SK-N-SH treated with all-trans-retinoic acid at 6 μM for 48 hours (cell line): ENCODE results near the gene CACNA1H.
"Not testable (repeated sequence)": the region's sequence is repeated elsewhere in the genome, so short reads cannot be mapped to it uniquely, and the experiment has no call there.

Experiments
- ATAC-seq: fragments of 200-7000 bp; cut with Tn5 transposase; 3 replicates; pipeline ENCODE4 v1.9.1; 2020; ENCODE audit warnings: mild to moderate bottlenecking, moderate library complexity
- ARNTL ChIP-seq: fragments of 450-650 bp; formaldehyde crosslinking; IDR thresholded peaks from 2 replicates; pipeline ENCODE4 v1.5.0; 2020; ENCODE audit warnings: low read depth, mild to moderate bottlenecking, moderate library complexity, borderline replicate concordance
- BACH2 ChIP-seq: fragments of 250-450 bp; sonication (Bioruptor Pico); IDR thresholded peaks from 2 replicates; pipeline ENCODE4 v1.9.0; 2021; ENCODE audit warnings: mild to moderate bottlenecking, borderline replicate concordance
- CSDC2 ChIP-seq: fragments of 250-450 bp; sonication (Bioruptor Pico); IDR thresholded peaks from 2 replicates; pipeline ENCODE4 v1.5.0; 2020; ENCODE audit warnings: mild to moderate bottlenecking, moderate library complexity
- GLIS3 ChIP-seq: fragments of 250-450 bp; sonication (Bioruptor Pico); IDR thresholded peaks from 2 replicates; pipeline ENCODE4 v1.5.0; 2020; ENCODE audit warnings: mild to moderate bottlenecking, moderate library complexity
- ISL1 ChIP-seq: fragments of 250-450 bp; sonication (Bioruptor Pico); IDR thresholded peaks from 2 replicates; pipeline ENCODE4 v2.1.2; 2022; ENCODE audit warnings: mild to moderate bottlenecking, moderate library complexity
- OSR1 ChIP-seq: fragments of 250-450 bp; sonication (Bioruptor Pico); IDR thresholded peaks from 2 replicates; pipeline ENCODE4 v1.8.0; 2022; ENCODE audit warnings: moderate library complexity, mild to moderate bottlenecking, inconsistent platforms
- PPARA ChIP-seq: fragments of 250-450 bp; sonication (Bioruptor Pico); IDR thresholded peaks from 2 replicates; pipeline ENCODE4 v1.5.0; 2020; ENCODE audit warnings: mild to moderate bottlenecking, borderline replicate concordance
- RARB ChIP-seq: fragments of 250-450 bp; sonication (Bioruptor Pico); IDR thresholded peaks from 2 replicates; pipeline ENCODE4 v1.8.0; 2021; ENCODE audit warnings: mild to moderate bottlenecking, moderate library complexity
- SNAI2 ChIP-seq: fragments of 250-450 bp; sonication (Bioruptor Pico); IDR thresholded peaks from 2 replicates; pipeline ENCODE4 v1.5.0; 2020; ENCODE audit warnings: mild to moderate bottlenecking, moderate library complexity
- TCF4 ChIP-seq: fragments of 250-450 bp; sonication (Bioruptor Pico); IDR thresholded peaks from 2 replicates; pipeline ENCODE4 v1.8.0; 2021; ENCODE audit warnings: mild to moderate bottlenecking, moderate library complexity, borderline replicate concordance
- TOX ChIP-seq: fragments of 250-450 bp; sonication (Bioruptor Pico); IDR thresholded peaks from 2 replicates; pipeline ENCODE4 v1.8.0; 2021; ENCODE audit warnings: mild to moderate bottlenecking, moderate library complexity, borderline replicate concordance
- ZC3H10 ChIP-seq: fragments of 250-450 bp; sonication (Bioruptor Pico); IDR thresholded peaks from 2 replicates; pipeline ENCODE4 v1.5.1; 2021; ENCODE audit warnings: mild to moderate bottlenecking, moderate library complexity
- ZFP3 ChIP-seq: fragments of 250-450 bp; sonication (Bioruptor Pico); IDR thresholded peaks from 2 replicates; pipeline ENCODE4 v1.5.0; 2020; ENCODE audit warnings: mild to moderate bottlenecking, moderate library complexity
- ZFP30 ChIP-seq: fragments of 450-650 bp; formaldehyde crosslinking; IDR thresholded peaks from 2 replicates; pipeline ENCODE4 v1.5.0; 2022; ENCODE audit warnings: mild to moderate bottlenecking, moderate library complexity
- ZNF565 ChIP-seq: fragments of 450-650 bp; formaldehyde crosslinking; conservative IDR thresholded peaks from 2 replicates; pipeline ENCODE4 v1.5.0; 2020; ENCODE audit warnings: low read depth, mild to moderate bottlenecking, moderate library complexity
- ZNF70 ChIP-seq: fragments of 450-650 bp; formaldehyde crosslinking; IDR thresholded peaks from 2 replicates; pipeline ENCODE4 v1.5.0; 2020; ENCODE audit warnings: mild to moderate bottlenecking, moderate library complexity
- ZNF8 ChIP-seq: fragments of 450-650 bp; formaldehyde crosslinking; IDR thresholded peaks from 2 replicates; pipeline ENCODE4 v1.5.0; 2020; ENCODE audit warnings: mild to moderate bottlenecking, moderate library complexity
- TF ChIP-seq, protein P1 (sequence below): fragments of 250-450 bp; sonication (Bioruptor Pico); IDR thresholded peaks from 2 replicates; pipeline ENCODE4 v1.8.0; 2020; ENCODE audit warnings: mild to moderate bottlenecking, moderate library complexity, borderline replicate concordance
- TF ChIP-seq, protein P2 (sequence below): fragments of 250-450 bp; sonication (Bioruptor Pico); IDR thresholded peaks from 2 replicates; pipeline ENCODE4 v1.5.1; 2020; ENCODE audit warnings: low read depth, mild to moderate bottlenecking, moderate library complexity
- TF ChIP-seq, protein P3 (sequence below): fragments of 250-450 bp; sonication (Bioruptor Pico); IDR thresholded peaks from 2 replicates; pipeline ENCODE4 v1.5.1; 2021; ENCODE audit warnings: mild to moderate bottlenecking, moderate library complexity
- TF ChIP-seq, protein P4 (sequence below): fragments of 250-450 bp; sonication (Bioruptor Pico); IDR thresholded peaks from 2 replicates; pipeline ENCODE4 v1.5.0; 2020; ENCODE audit warnings: mild to moderate bottlenecking, moderate library complexity

Gene CACNA1H

DNA sequence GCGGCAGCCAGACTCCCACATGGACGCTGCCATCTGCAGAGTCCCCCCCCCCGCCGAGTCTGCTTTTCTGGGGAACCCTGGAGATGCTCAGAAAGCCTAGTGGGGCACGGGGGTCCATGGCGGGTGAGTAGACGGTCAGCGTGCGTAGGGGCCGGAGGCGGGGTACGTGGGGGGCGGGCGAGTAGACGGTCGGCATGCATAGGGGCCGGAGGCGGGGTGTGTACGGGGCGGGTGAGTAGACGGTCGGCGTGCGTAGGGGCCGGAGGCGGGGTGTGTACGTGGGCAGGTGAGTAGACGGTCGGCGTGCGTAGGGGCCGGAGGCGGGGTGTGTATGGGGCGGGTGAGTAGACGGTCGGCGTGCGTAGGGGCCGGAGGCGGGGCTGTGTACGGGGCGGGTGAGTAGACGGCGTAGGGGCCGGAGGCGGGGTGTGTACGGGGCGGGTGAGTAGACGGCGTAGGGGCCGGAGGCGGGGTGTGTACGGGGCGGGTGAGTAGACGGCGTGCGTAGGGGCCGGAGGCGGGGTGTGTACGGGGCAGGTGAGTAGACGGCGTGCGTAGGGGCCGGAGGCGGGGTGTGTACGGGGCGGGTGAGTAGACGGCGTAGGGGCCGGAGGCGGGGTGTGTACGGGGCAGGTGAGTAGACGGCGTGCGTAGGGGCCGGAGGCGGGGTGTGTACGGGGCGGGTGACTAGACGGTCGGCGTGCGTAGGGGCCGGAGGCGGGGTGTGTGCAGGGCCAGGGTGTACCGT lies 32.7 kb downstream of the CACNA1H start:
- not testable (repeated sequence) for ATAC-seq

DNA sequence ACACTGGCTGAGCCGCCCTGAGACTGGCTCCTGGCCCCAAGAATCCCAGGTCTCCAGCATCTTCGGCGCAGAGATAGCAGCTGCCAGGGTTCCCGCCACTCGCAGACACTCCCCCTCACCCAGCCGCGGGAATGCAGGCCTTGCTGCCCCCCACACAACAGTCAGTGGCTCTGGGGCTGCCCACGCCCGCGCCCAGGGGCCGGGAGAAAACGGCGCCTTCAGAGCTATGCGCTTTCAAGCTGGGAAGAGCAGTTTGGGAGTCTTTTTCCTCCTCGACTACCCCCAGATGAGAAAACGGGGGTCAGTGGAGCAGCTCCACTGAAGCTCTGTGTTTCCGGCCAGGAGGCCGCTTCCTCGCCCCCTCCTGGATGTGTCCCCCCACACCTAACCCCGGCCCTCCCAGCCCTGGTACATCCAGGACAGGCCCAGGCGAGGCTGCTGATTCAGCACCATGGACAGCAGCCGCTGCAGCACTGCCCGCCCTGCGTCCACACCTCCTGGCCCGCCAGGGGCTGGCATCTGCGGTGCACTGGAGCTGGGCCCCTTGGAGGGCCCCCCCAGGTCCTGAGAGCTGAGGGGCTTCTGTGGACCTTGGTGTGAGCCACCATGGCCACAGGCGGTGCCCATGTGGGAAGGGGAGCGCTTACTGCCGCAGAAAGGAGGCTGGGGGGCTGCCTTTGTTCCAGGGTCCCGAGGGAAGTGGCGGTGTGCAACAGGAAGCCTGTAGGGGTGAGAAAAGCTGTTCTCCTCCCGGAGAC lies 35.7 kb downstream of the CACNA1H start:
- peak; percentile 85 for ATAC-seq

DNA sequence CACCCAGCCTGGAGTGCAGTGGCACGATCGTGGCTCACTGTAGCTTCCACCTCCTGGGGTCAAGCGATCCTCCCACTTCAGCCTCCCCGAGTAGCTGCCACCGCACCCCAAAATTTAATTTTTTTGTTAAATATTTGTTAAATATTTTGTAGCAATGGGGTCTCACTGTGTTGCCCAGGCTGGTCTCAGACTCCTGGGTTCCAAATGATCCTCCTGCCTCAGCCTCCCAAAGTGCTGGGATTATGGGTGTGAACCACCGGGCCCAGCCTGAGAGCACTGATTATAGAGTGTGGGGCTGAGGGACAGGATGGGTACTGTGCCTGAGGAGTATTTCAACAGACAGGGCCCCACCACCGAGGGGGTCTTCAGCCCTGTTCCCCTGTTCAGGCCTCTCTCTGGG lies 36.5 kb downstream of the CACNA1H start:
- TF ChIP-seq RARB (no peak), CSDC2 (no peak), ZFP3 (CRISPR knock-in tag) (no peak), SNAI2 (no peak), ZNF70 (CRISPR knock-in tag) (no peak), ZC3H10 (no peak), GLIS3 (no peak), ZNF8 (CRISPR knock-in tag) (no peak), ARNTL (CRISPR knock-in tag) (no peak), OSR1 (CRISPR knock-in tag) (no peak), ZNF565 (CRISPR knock-in tag) (no peak), ZFP30 (CRISPR knock-in tag) (no peak)
- TF ChIP-seq, protein P1, sequence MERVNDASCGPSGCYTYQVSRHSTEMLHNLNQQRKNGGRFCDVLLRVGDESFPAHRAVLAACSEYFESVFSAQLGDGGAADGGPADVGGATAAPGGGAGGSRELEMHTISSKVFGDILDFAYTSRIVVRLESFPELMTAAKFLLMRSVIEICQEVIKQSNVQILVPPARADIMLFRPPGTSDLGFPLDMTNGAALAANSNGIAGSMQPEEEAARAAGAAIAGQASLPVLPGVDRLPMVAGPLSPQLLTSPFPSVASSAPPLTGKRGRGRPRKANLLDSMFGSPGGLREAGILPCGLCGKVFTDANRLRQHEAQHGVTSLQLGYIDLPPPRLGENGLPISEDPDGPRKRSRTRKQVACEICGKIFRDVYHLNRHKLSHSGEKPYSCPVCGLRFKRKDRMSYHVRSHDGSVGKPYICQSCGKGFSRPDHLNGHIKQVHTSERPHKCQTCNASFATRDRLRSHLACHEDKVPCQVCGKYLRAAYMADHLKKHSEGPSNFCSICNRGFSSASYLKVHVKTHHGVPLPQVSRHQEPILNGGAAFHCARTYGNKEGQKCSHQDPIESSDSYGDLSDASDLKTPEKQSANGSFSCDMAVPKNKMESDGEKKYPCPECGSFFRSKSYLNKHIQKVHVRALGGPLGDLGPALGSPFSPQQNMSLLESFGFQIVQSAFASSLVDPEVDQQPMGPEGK (CRISPR knock-in tag) = no peak
- TF ChIP-seq, protein P2, sequence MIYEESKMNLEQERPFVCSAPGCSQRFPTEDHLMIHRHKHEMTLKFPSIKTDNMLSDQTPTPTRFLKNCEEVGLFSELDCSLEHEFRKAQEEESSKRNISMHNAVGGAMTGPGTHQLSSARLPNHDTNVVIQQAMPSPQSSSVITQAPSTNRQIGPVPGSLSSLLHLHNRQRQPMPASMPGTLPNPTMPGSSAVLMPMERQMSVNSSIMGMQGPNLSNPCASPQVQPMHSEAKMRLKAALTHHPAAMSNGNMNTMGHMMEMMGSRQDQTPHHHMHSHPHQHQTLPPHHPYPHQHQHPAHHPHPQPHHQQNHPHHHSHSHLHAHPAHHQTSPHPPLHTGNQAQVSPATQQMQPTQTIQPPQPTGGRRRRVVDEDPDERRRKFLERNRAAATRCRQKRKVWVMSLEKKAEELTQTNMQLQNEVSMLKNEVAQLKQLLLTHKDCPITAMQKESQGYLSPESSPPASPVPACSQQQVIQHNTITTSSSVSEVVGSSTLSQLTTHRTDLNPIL (CRISPR knock-in tag) = no peak
- TF ChIP-seq, protein P3, sequence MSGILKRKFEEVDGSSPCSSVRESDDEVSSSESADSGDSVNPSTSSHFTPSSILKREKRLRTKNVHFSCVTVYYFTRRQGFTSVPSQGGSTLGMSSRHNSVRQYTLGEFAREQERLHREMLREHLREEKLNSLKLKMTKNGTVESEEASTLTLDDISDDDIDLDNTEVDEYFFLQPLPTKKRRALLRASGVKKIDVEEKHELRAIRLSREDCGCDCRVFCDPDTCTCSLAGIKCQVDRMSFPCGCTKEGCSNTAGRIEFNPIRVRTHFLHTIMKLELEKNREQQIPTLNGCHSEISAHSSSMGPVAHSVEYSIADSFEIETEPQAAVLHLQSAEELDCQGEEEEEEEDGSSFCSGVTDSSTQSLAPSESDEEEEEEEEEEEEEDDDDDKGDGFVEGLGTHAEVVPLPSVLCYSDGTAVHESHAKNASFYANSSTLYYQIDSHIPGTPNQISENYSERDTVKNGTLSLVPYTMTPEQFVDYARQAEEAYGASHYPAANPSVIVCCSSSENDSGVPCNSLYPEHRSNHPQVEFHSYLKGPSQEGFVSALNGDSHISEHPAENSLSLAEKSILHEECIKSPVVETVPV (CRISPR knock-in tag) = no peak
- no peak for ATAC-seq

More for the DNA sequence above, 35.7 kb downstream of the CACNA1H start:
- no peak for TF ChIP-seq RARB
- TF ChIP-seq ARNTL (CRISPR knock-in tag) = no peak
- no peak for TF ChIP-seq ZNF8 (CRISPR knock-in tag)
- no peak for TF ChIP-seq ZC3H10
- TF ChIP-seq BACH2 (CRISPR knock-in tag) = no peak
- no peak for TF ChIP-seq GLIS3
- TF ChIP-seq ZNF70 (CRISPR knock-in tag) = no peak
- TF ChIP-seq, protein P2 (CRISPR knock-in tag) = no peak
- TF ChIP-seq, protein P3 (CRISPR knock-in tag) = no peak
- no peak for TF ChIP-seq TOX (CRISPR knock-in tag)
- TF ChIP-seq TCF4 (CRISPR knock-in tag) = no peak
- TF ChIP-seq ZNF565 (CRISPR knock-in tag) = no peak
- TF ChIP-seq ZFP3 (CRISPR knock-in tag) = no peak
- TF ChIP-seq OSR1 (CRISPR knock-in tag) = no peak
- no peak for TF ChIP-seq CSDC2
- TF ChIP-seq PPARA (CRISPR knock-in tag) = no peak
- TF ChIP-seq, protein P4, sequence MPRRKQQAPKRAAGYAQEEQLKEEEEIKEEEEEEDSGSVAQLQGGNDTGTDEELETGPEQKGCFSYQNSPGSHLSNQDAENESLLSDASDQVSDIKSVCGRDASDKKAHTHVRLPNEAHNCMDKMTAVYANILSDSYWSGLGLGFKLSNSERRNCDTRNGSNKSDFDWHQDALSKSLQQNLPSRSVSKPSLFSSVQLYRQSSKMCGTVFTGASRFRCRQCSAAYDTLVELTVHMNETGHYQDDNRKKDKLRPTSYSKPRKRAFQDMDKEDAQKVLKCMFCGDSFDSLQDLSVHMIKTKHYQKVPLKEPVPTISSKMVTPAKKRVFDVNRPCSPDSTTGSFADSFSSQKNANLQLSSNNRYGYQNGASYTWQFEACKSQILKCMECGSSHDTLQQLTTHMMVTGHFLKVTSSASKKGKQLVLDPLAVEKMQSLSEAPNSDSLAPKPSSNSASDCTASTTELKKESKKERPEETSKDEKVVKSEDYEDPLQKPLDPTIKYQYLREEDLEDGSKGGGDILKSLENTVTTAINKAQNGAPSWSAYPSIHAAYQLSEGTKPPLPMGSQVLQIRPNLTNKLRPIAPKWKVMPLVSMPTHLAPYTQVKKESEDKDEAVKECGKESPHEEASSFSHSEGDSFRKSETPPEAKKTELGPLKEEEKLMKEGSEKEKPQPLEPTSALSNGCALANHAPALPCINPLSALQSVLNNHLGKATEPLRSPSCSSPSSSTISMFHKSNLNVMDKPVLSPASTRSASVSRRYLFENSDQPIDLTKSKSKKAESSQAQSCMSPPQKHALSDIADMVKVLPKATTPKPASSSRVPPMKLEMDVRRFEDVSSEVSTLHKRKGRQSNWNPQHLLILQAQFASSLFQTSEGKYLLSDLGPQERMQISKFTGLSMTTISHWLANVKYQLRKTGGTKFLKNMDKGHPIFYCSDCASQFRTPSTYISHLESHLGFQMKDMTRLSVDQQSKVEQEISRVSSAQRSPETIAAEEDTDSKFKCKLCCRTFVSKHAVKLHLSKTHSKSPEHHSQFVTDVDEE (CRISPR knock-in tag) = no peak
- TF ChIP-seq ISL1 (CRISPR knock-in tag) = no peak

DNA sequence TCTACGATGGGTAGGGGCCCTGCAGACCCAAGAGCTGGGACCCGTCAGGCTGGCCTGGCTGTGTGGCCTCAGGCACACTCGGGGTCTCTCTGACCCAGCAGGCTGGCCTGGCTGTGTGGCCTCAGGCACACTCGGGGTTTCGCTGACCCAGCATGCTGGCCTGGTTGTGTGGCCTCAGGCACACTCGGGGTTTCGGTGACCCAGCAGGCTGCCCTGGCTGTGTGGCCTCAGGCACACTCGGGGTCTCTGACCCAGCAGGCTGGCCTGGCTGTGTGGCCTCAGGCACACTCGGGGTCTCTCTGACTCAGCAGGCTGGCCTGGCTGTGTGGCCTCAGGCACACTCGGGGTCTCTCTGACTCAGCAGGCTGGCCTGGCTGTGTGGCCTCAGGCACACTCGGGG lies 37.9 kb downstream of the CACNA1H start:
- ATAC-seq = not testable (repeated sequence)
